NT2/D1 (cell line): ENCODE data around the gene DHRS1.
"Not testable (repeated sequence)": the region's sequence is repeated elsewhere in the genome, so short reads cannot be mapped to it uniquely, and the experiment has no call there.

ENCODE experiments used
- DNase-seq: peaks from one replicate; pipeline ENCODE4 v3.0.0-alpha.2; 2011; ENCODE audit warnings: low read depth, low spot score
- H3K27me3 ChIP-seq: 2 replicates; pipeline ENCODE4 v1.6.0; 2011; ENCODE audit warnings: mild to moderate bottlenecking; ENCODE audit not compliant: insufficient read length, insufficient read depth
- H3K36me3 ChIP-seq: 2 replicates; pipeline ENCODE4 v1.6.1; 2011; ENCODE audit warnings: mild to moderate bottlenecking, low read length, mixed read lengths; ENCODE audit not compliant: insufficient read depth, insufficient read length
- H3K4me1 ChIP-seq: 2 replicates; pipeline ENCODE4 v1.5.1; 2011; ENCODE audit not compliant: insufficient read depth, insufficient read length
- H3K4me3 ChIP-seq: 2 replicates; pipeline ENCODE4 v1.5.1; 2011; ENCODE audit warnings: low read depth; ENCODE audit not compliant: insufficient read length
- H3K9ac ChIP-seq: 2 replicates; pipeline ENCODE4 v1.6.0; 2011; ENCODE audit warnings: low read depth; ENCODE audit not compliant: insufficient read length
- H3K9me3 ChIP-seq: 2 replicates; pipeline ENCODE4 v1.5.1; 2011; ENCODE audit warnings: mild to moderate bottlenecking, low read length; ENCODE audit not compliant: insufficient read depth
- SUZ12 ChIP-seq: IDR thresholded peaks from 2 replicates; pipeline ENCODE4 v1.6.1; 2011; ENCODE audit not compliant: insufficient read length, insufficient read depth; ENCODE audit errors: extremely low read depth
- YY1 ChIP-seq: IDR thresholded peaks from 2 replicates; pipeline ENCODE4 v1.6.1; 2011; ENCODE audit not compliant: insufficient read length, insufficient read depth
- ZNF274 ChIP-seq: IDR thresholded peaks from 2 replicates; pipeline ENCODE4 v1.6.1; 2011; ENCODE audit warnings: mild to moderate bottlenecking, low read depth, low read length

DHRS1 gene

DNA sequence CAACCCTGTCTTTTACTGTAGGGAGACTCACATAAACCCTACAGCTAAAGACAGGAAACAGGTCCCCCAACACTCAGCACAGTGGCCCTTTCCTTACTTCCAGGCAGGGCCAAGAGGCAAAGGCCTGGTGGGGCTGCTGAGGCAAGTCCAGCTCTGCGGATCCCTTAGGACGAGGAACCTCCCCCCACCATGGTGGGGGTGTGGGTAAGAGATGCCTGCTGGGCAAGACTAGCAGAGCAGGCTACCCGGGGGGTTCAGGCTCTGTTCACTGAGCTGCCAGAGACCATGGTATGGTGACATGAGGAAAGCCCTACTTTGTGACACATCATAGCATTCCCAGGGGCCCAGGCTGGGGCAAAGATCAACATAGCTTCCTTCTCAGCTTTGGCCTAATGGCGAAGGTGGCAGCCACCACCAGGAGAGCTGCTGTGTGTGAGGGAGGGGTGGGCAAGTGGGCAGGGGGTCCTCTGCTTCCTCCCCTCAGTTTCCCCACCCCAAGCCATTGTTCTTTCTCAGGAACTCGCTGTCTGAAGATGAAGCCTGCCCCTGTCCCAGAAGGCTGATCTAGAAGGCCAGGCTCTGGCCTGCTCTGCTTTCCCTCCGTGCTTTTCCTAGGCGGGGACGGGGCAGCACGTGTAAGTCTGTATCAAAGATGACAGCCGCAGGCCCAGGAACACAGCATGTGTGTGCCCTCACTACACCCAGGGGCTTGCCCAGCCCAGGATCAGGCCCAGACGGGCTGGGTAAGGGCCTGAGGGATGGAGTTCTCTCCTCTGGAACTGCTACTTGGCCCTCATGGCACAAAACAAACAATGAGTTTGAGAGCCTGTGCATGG, 47.1 kb downstream of the DHRS1 start:
- no peaks in the 10 kb centered on the region for H3K9me3 ChIP-seq
- DNase-seq, result no peak
- peaks cover 28% of the 10 kb centered on the region for H3K36me3 ChIP-seq
- no peak overlapping the region for H3K4me3 ChIP-seq
- H3K27me3 ChIP-seq, result no peaks in the 10 kb centered on the region
- H3K4me1 ChIP-seq, result no peaks in the 10 kb centered on the region
- no peak overlapping the region for H3K9ac ChIP-seq
- TF ChIP-seq YY1 (no peak), SUZ12 (no peak), ZNF274 (no peak)

DNA sequence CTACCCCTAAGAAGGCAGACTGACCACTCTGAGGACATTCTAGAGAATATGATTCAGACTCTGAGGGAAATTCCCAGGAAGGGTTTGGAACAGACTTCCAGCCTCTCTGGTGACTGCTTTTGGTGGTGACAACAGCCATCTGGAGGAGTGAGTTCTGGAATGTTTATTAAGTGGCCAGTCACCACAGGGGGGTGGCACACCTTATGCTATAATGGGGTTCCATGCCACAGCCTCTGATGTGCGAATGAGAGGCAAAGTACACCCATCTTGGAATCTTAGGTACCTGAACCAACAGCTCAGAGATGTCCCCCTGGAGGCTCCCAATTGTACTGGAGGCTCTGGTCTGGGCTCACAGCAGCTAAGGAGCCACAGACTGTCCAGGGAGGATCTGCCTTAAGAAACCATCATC, 47.7 kb downstream of the DHRS1 start:
- Histone ChIP-seq H3K4me1 (no peaks in the 10 kb centered on the region), H3K4me3 (no peak overlapping the region), H3K9ac (no peak overlapping the region), H3K36me3 (peaks cover 26% of the 10 kb centered on the region), H3K9me3 (no peaks in the 10 kb centered on the region), H3K27me3 (no peaks in the 10 kb centered on the region)
- TF ChIP-seq SUZ12 (no peak), ZNF274 (no peak), YY1 (no peak)
- DNase-seq, result no peak

DNA sequence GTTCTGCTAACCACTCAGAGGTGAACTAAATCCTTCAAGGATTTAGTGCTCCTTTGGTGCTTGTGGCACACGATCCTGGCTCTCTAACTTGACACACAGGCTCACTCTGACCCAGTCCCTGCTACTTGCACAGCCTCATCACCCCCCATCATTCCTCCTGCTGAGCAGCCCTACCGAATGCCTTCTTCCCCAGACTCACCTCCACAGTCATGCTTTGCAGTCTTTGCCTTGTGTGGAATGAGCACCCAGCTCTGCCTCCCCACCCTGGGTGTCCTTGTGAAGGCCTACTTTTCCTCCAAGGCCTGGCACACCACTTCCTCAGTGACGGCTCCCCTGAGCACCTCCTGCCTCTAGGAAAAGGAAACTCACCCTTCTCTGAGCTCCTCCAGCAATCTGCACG, 49.2 kb downstream of the DHRS1 start:
- H3K36me3 ChIP-seq, result peaks cover 20% of the 10 kb centered on the region
- no peak for DNase-seq
- no peaks in the 10 kb centered on the region for H3K4me1 ChIP-seq
- no peaks in the 10 kb centered on the region for H3K9me3 ChIP-seq
- no peaks in the 10 kb centered on the region for H3K27me3 ChIP-seq
- no peak overlapping the region for H3K4me3 ChIP-seq
- TF ChIP-seq SUZ12, result no peak
- no peak for TF ChIP-seq YY1
- TF ChIP-seq ZNF274, result no peak
- no peak overlapping the region for H3K9ac ChIP-seq

DNA sequence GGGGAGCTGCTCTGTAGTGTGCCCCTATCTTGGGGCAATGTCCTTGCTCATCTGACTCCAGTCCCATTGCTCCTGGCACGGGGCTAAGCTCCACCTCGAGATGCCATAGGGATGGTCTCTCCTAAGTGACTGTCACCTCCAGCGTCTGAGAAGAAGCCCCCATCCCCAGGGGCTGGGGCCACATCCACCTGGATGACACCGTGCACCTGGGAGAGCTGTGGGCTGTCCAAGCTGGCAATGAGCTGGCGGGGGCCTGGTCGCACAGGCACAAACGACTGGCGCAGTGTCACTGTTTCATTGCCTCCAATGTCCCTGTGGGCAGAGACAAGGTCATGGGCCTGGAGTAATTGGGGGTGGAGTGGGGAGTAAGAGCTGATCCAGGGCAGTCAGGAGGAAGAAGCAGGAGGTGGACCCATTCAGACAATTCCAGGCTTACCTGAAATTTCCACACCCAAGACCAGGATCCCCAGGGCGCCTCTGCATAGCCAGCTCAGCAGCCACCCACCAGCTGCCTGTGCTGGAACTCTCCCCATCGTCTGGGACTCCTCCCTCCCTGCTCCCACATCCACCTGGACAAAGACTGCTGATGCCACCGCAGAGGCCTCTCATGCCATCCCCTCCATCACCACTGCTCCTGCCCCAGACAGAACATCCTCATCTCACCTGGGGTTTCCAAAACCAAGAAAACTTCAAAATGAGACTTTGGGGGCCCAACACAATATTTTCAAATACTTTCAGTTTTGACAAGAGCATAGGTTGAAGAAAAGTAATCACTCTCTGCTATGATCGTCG, 50.2 kb downstream of the DHRS1 start:
- TF ChIP-seq YY1 (no peak), ZNF274 (no peak), SUZ12 (no peak)
- Histone ChIP-seq H3K4me3 (no peak overlapping the region), H3K36me3 (peaks cover 11% of the 10 kb centered on the region), H3K4me1 (no peaks in the 10 kb centered on the region), H3K9ac (no peak overlapping the region), H3K9me3 (no peaks in the 10 kb centered on the region), H3K27me3 (no peaks in the 10 kb centered on the region)
- no peak for DNase-seq

DNA sequence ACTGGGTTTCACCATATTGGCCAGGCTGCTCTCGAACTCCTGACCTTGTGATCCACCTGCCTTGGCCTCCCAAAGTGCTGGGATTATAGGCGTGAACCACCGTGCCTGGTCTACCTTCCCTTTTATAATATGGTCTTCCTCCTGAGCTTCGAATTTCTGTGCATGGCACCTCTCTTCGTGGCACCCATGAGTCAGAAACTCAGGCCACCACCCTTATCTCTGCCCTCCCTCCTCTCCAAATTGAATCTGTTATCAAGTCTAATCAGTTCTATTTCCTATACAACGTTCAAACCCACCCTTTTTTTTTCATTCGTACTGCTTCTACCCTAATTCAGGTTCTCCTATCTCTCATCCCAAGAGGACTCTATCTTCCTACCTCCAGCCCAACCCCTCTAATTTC, 52.2 kb downstream of the DHRS1 start:
- no peak for DNase-seq
- H3K27me3 ChIP-seq, result no peaks in the 10 kb centered on the region
- H3K4me1 ChIP-seq, result no peaks in the 10 kb centered on the region
- H3K36me3 ChIP-seq, result peaks cover 3% of the 10 kb centered on the region
- H3K9ac ChIP-seq, result no peak overlapping the region
- no peak overlapping the region for H3K4me3 ChIP-seq
- no peaks in the 10 kb centered on the region for H3K9me3 ChIP-seq
- TF ChIP-seq YY1 (no peak), SUZ12 (no peak), ZNF274 (no peak)

DNA sequence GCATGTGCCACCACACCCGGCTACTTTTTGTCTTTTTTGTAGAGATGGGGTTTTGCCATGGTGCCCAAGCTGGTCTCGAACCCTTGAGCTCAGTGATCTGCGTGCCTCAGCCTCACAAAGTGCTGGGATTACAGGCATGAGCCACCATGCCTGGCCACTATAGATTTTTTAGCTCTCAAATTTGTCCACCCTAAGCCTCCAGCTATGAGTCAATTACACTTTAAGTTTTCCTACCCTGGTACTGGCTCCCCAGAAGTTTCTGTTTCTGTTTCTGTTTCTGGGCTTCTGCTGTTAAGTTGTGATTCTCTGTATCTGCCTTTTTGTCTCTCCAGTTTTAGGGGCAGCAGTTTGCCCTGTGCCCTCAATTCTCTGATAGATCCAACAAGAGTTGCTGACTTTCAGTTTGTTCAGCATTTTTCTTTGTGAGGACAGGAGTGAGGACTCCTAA, 52.8 kb downstream of the DHRS1 start:
- Histone ChIP-seq H3K9ac (no peak overlapping the region), H3K4me3 (no peak overlapping the region), H3K36me3 (peaks cover 3% of the 10 kb centered on the region), H3K9me3 (no peaks in the 10 kb centered on the region), H3K4me1 (no peaks in the 10 kb centered on the region), H3K27me3 (no peaks in the 10 kb centered on the region)
- TF ChIP-seq YY1 (no peak), ZNF274 (no peak), SUZ12 (no peak)
- DNase-seq, result no peak

DNA sequence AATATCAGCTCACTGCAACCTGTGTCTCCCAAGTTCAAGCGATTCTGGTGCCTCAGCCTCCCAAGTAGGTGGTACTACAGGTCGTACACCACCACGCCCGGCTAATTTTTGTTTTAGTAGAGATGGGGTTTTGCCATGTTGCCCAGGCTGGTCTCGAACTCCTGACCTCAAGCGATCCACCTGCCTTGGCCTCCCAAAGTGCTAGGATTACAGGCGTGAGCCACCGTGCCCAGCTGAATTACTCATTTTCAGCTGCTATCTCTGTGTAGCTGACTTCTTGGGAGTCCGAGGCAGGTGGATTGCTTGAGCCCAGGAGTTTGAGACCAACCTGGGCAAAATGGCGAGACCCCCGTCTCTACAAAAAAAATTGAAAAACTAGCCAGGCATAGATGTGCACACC, 54.2 kb downstream of the DHRS1 start:
- not testable (repeated sequence) for H3K4me3 ChIP-seq, H3K27me3 ChIP-seq, H3K4me1 ChIP-seq, H3K9me3 ChIP-seq, DNase-seq, H3K9ac ChIP-seq
- H3K36me3 ChIP-seq, result peaks cover 13% of the 10 kb centered on the region
